ENCODE data around the gene ABCG1.

The ABCG1 gene

DNA sequence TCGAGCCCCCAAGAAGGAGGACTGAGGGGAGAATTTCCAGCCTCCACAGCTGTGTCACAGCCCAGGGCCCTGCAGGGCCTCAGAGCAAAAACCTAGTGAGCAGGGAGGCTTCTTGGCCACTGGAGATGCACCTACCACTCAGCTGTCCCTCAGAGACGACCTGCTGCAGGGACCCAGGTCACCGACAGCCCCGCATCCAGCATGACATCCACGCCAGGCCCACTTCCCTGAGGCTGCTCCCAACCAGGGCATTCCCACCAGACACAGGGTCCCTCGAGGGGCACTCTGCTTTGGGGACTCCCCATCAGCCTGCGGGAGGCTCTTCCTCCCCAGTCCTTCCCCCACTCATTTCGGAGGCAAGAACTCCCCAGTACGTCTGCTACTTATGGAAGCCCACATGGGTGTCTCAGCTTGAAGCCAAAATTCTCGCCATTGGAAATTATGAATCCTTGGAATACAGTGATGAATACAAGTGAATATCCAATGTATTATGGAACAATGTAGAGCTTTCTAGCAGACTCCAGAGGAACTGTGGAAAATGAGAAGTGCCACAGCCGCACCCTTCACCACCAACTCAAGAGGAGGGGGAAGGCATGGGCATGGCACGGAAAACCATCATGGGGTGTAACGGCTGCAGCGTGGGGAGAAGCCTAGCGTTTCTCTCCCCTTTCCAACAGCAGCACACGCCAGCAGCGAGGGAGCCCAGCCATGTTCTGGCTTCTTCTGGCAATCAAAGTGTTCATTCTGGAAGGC lies 89.4 kb downstream of the ABCG1 start:
- DNase-seq (ENCODE audit: low read depth), result no peak

DNA sequence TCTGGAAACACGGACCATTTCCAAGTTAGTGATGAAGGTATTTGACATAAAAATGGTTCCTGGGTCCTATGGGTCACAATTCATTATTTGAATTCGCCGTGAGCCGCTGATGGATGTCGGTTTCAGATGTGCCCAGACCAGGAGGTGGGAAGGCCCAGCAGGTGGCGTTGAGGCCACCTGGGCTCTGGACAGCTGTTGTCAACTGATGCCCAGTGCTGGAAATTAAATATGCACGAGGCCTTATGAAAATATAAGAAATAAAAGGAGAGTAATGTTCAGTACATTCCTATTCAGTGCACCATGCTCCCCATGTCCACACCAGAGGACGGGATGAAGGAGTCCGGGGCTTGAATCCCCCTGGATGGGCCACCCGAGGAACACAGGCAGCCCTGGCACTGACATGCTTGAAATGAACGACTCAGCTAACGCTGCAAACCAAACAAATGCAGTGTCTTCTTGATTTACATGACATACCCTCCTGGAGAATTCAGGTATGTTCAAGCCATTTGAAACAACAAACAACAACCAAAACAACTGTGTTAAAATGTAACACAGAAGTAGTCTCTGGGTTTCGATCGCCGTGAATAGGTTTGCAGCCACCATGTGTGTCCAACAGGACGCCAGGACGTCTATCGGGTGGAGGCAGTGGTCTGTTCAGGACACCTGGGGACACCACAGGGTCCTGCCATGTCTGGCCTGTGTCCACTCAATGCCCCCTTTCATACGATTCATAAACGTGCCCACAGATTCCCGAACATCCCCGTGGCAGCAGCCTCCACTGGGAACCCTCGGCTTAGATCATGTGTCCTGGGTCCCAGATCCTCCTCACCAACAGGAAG lies 90.2 kb downstream of the ABCG1 start:
- no peak for DNase-seq (ENCODE audit: low read depth)

DNA sequence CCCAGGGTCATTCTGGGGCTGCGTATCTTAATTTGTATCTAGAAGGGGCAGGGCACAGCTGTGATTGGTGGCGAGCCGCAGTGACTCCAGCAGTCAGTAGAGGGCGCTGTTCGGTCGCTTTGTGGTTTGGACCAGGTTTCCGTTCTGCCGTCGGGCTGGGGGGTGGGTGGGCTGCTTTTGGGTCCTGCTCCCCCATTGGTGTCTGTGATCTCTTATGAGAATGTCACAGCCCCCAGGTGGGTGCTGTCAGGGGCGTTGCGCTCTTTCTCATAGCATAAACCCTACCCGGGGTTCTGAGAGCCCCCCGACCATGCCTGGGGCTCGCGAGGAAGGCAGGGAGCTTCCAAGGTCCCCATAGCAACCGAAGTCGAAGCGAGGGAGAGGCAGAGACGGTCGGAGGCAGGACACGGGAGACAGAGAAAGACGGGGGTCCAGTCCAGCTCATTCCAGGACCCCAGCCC lies 90.8 kb downstream of the ABCG1 start:
- peak; percentile 68 for DNase-seq (ENCODE audit: low read depth)

DNA sequence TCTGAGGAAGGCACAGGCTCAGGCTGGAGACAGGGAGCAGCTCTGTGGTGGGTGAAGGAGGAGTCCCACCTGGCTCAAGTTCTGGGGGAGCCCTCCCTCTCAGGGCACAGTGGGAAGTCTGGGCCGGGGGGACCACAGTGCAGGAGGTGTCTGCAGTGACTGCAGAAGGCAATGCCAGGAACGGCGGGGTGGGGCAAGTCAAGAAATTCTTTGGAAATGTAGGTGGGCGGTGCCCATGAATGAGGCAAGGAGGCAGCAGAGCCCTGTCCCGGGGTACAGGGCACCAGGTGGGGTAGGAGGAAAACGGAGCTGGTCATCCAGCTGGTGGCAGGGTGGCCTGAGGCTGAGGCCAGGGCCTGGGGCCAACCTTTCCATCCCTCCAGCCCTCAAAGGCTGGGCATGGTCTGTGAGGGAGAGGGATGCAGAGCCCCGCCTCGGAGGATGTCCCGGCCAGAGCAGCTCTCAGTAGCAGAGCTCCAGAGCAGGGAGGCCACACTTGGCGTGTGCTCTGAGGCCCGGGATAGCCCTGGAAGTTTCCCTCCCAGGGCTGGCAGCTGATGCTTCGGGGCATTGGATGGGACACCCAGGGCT lies 91.6 kb downstream of the ABCG1 start:
- no peak for DNase-seq (ENCODE audit: low read depth)

DNA sequence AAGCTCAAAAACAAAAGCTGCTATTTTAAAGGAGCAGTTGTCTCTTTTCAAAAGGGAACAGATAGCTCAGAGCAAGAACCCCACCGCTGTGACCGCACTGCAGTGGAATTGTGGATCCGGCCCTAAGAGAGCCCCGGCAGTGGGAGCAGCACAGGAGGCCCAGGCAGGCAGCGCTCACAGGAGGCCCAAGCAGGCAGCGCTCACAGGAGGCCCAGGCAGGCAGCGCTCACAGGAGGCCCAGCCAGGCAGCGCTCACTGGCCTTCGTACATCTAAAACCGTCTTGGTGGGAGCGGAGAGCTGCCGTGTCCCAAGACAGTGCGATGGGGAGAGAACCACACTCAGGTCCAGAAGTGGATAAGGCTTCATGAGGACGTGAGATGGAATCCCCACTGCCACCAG lies 92.2 kb downstream of the ABCG1 start:
- DNase-seq (ENCODE audit: low read depth), result no peak

DNA sequence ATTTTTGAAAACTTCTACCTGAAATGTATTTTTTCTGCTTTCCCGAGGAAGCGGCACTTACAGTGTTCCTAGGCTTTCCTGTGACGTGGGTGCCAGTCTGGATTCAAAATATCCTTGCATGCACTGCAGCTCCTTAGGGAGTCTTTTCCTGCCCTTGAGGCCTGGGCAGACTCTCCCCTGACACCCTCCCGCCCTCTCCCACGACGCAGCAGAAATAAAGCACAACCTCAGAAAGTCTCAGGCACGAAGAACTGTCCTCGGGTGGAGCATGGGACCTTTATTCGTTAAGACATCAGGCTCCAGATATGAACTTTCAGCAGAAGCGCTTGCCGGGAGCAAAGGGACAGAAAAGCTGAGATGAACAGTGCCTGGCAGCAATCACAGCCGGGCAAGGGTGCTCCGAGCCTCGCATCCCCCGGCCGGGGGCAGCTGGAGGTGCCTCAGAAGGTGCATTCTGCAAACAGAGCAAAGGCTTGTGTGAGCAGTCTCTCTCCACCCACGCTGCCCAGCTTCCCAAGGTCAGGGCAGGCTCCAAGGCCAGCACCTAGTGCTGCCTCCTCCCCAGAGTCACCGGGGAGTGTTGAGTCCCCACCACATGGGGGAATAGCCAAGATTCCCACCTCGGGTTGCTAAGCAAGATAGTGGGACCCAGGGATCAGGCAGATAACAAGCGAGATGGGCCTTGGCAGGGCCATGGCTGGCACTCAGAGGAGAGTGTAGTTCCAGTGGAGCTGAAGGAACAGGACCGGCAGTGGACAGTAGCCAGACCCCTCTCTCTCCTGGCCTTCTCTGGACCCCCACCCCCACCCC lies 93.1 kb downstream of the ABCG1 start:
- DNase-seq (ENCODE audit: low read depth), result no peak

GRCh38 chr21:42312626-42313104 lies 93.7 kb downstream of the ABCG1 start:
- DNase-seq (ENCODE audit: low read depth), result no peak

GRCh38 chr21:42313501-42313969 lies 94.6 kb downstream of the ABCG1 start:
- DNase-seq (ENCODE audit: low read depth), result no peak

DNA sequence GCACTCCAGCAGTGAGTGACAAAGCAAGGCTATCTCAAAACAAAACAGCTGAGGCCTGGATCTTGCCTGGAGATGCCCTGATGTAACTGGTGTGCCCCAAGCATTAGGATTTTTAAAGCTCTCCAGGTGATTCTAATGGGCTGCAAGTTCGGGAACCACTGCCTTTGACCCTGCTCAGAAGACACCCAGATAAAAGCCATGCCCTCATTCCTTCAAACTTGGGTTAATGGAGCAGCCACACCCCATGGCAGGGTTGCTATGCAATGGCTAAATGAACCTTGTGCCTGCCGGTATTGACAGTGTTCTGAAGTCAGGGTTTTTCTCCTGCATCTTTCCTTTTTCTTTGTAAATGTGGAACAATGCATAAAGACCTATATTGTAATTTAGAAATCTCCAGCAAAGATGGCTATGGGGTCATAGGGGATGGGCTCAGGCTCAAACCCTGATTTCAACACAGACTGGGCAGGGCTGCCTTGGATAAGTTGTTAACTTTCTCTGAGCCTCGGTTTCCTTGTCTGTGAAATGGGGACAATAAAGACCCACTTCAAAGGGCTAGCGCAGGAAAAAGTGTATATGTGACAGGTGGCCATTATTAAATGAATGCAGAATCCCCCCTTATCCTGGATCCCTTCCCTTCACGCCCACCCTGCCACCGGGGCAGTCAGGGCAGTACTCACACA lies 95.8 kb downstream of the ABCG1 start:
- DNase-seq (ENCODE audit: low read depth), result no peak

GRCh38 chr21:42315296-42315891 lies 96.5 kb downstream of the ABCG1 start, which contains the start of gene TFF3:
TSS of gene TFF3 (minus strand) at chr21:42315409. CDS start at chr21:42315374, 35 bp downstream.
- DNase-seq (ENCODE audit: low read depth), result no peak

GRCh38 chr21:42316891-42317290 lies 98.0 kb downstream of the ABCG1 start:
- DNase-seq (ENCODE audit: low read depth), result no peak

GRCh38 chr21:42317341-42317741 lies 98.4 kb downstream of the ABCG1 start:
- DNase-seq (ENCODE audit: low read depth), result no peak

- no peak for DNase-seq (ENCODE audit: low read depth)
Observed at GRCh38 chr21:42317826-42318746, 99.1 kb downstream of the ABCG1 start.

GRCh38 chr21:42319376-42319775 lies 100.4 kb downstream of the ABCG1 start:
- DNase-seq (ENCODE audit: low read depth), result no peak

- DNase-seq (ENCODE audit: low read depth), result no peak
Observed at GRCh38 chr21:42319851-42320572, 101.1 kb downstream of the ABCG1 start.

DNA sequence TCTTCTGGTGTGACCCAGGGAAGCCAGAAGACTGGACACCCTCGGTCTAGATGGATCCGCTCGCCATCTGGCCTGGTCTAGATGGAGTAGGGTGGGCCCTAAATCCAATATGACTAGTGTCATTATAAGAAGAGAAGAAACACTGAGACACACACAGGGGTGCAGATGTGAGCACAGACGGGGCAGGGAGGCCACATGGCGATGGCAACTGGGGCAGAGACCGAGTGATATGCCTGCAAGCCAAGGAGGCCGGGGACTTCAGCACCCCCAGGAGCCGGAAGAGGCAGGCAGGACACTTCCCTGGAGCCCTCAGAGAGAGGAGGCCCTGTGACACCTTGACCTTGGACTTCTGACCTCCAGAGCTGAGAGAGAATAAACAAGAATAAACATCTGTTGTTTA lies 101.9 kb downstream of the ABCG1 start:
- no peak for DNase-seq (ENCODE audit: low read depth)

DNA sequence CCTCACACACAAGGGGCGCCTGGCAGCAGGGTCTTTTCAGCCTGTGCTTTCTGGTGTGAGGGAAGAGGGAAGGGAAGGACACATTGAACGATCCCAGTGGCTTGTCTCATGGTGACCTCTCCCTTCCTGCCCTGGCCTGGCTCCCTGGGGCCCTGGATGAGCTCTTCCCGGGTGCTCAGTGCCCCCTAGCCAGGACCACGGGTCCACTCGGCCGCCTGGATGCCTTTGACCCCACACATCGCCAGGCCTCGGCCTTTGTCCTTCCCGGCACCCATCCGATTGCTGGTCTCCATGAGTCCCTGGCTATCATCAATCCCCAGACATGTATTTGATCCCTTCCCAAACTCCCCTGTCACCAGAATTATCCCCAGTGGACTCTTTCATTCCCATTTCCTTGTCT lies 102.3 kb downstream of the ABCG1 start:
- DNase-seq (ENCODE audit: low read depth), result no peak

DNA sequence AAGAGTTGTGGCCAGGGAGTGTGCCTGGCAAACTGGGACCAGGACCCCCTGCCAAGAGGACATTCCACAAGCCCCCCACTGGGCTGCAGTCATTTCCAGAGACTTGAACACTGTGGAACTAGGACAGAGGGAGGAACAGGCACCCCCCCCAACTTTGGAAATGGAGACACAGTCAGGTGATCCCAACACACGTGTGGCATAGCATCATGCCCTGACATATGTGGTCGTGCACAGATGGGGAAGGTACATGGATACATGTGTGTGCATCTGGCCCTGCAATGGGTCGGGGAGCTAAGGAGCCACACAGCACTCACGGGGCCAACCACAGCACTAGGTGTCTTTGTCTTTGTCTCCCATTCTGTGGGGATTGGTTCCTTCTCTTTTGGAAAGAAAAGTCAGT lies 102.9 kb downstream of the ABCG1 start:
- DNase-seq (ENCODE audit: low read depth), result no peak

GRCh38 chr21:42324896-42325295 lies 106.0 kb downstream of the ABCG1 start:
- DNase-seq (ENCODE audit: low read depth), result no peak
